ENCODE measurements around the gene SEC22A. TPM values are rescaled to one million over a fixed set of nuclear protein-coding genes. Genes with fewer than 3 reads are reported as not detected.

The SEC22A gene
- total and polyA plus RNA-seq, 2 of the 8 experiments (the other 6 are each of a cell fraction or from before 2014, with no cell fraction given), result 10.6 to 17.1 TPM

DNA sequence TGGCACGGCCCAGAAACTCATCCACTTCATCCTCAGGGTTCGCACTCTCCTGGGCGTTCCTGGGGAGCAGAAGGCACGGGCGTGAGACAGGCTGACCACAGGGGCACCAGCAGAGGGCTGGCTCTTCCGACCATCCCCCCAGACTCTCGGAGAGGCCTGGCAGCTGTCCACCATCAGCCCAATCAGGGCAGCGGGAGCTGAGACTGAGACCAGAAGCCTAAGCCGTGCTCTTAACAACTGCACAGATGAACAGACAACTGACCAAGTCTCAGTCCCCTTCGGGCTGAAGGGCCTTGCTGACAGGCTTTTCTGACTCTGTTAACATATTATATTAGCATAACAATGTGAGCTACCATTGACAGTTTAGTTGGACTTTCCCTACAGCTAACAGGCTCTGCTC lies 118.0 kb downstream of the SEC22A start (continued):
- TF ChIP-seq SIX5 (IDR thresholded peaks at IDR 0.05; ENCODE audit: low read depth, low read length) (no peak), CTBP2 (IDR thresholded peaks at IDR 0.05; ENCODE audit: borderline replicate concordance, insufficient read depth, insufficient read length, low read length) (no peak), SP1 (IDR thresholded peaks at IDR 0.05; ENCODE audit: low read depth, low read length) (no peak), EP300 (IDR thresholded peaks at IDR 0.05; ENCODE audit: borderline replicate concordance in 1 of 2, low read depth in 2 of 2, low read length in 2 of 2) (peak in 1 of 2 experiments; percentile 41; a peak in 1 of 3 replicates)
- TF ChIP-seq, protein P1, sequence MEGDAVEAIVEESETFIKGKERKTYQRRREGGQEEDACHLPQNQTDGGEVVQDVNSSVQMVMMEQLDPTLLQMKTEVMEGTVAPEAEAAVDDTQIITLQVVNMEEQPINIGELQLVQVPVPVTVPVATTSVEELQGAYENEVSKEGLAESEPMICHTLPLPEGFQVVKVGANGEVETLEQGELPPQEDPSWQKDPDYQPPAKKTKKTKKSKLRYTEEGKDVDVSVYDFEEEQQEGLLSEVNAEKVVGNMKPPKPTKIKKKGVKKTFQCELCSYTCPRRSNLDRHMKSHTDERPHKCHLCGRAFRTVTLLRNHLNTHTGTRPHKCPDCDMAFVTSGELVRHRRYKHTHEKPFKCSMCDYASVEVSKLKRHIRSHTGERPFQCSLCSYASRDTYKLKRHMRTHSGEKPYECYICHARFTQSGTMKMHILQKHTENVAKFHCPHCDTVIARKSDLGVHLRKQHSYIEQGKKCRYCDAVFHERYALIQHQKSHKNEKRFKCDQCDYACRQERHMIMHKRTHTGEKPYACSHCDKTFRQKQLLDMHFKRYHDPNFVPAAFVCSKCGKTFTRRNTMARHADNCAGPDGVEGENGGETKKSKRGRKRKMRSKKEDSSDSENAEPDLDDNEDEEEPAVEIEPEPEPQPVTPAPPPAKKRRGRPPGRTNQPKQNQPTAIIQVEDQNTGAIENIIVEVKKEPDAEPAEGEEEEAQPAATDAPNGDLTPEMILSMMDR (IDR thresholded peaks at IDR 0.05; ENCODE audit: control extremely low read depth in 1 of 3, insufficient read depth in 1 of 3, low read depth in 1 of 3, low read length in 3 of 3), result no peak
